Kidney glomerular epithelial cell (primary cell): Measurements from ENCODE around the gene COBL.

Experiments used
- DNase-seq: peaks from one replicate; lab custom pipeline; 2025; lab: John Stamatoyannopoulos, UW

Gene COBL

DNA sequence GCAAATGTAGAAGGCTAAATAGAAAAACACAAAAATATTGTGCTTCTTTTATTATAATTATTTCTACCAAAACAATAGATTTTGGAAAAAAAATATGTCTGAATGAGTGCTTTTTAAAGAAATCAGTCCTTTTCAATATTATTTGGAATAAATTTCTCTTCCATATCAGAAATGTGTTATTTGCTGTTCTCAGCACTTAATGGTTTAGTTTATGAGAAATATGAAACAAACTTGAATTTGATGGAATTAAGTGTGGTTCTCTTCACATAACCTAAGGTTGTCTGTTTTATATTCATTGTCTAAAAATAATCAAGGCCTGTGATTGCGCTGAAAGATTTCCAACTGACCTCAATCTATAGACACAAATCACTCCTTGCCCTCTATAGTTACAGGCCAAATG is 203.0 kb downstream of the COBL start:
- DNase-seq = no peak

DNA sequence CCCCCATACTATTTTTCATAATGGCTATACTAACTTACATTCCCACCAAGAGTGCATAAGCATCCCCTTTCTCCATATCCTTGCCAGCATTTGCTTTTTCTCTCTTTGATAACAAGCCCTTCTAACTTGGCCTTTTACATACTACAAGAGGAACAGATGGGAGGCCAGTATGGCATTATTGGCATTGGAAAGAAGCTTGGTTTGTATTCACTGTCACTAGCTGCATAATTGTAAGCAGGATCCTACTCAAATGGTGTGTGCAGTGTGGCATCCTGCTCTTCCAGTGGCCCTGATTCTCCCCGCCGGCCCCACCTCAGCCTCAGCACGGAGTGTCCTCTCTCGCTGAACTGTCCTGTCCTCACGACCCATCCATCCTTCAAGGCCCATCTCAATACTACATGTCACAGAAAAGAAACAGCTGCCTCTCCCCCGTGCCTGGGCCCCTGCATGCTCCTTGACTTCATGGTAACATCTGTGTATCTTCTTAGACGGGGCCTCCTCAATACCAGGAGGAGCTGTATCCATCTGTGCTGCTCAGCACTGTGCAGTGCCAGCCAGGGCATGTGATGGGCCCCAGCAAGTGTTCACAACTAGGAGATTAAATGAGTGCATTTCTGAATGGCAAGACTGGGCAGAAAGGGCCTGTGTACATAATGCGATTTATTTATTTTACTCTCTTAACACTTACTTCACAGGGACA is 205.2 kb downstream of the COBL start:
- DNase-seq = no peak

DNA sequence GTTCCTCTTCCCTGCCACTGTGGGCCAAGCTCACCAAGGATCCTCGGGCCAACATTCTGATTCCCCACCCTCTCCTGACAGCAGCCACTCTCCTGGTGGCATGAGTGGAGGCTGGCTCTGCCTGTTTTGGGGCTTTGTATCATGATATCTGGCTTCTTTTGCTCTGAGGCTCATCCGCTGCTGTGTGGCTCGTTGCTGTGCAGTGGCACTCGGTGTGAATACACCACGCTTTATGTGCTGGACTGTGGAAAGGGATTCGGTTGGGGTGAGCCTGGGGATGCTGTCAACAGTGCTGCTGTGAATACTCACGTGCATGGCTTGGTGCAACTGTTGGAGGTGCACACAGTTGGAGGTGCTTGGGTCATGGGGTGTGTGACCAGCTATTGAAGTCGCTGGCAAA is 208.5 kb downstream of the COBL start:
- no peak for DNase-seq

DNA sequence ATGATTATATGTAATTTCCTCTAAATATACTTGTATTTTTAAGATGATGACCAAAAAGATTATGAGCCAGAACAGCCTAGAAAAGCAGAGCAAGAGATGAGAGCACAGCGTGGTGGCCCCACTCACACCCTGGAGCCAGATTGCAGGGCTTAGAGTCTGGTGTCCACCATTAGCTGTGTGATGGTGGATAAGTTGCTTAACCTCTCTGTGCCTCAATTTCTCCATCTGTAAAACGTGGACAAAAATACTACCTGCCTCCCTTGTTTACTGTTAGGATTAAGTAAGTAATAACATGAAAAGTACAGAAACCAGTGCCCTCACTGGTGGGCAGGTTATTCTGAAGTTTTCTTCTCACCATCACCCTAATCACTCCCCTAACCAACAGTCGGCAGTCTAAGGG is 212.3 kb downstream of the COBL start:
- no peak for DNase-seq

- no peak for DNase-seq
These were observed 212.9 kb downstream of the COBL start for GRCh38 chr7:51103718-51104117.

GRCh38 chr7:51102828-51103227 is 213.8 kb downstream of the COBL start:
- peak; percentile 25 for DNase-seq

DNA sequence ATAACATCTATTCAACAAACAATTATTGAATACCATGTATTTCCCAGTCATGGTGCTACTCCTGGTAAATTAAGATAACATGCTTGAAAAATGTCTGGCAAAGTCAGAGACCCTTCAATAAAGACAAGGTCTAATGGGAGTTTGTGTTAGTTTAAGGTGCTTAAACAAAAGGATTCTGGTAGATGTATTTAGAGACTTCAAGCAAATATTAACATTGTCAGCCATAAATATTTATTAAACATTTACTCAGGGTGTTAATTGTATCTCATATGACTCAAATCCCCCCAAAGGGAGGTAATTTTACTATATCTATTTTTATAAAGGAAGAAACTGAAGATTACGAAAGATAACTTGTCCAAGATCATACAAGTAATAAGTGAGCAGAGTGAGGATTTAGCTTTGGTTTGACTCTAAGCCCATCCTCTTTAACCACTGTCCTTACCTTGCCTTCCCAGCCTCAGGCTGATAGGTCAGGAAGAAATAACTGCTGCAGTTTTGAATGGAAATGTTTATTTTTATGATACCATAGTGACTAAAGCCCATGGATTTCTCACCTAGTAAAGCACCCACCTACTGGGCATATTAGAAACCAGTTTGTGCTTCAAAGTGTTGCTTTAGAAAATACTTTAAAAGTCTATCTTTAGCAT is 215.4 kb downstream of the COBL start:
- DNase-seq = no peak

DNA sequence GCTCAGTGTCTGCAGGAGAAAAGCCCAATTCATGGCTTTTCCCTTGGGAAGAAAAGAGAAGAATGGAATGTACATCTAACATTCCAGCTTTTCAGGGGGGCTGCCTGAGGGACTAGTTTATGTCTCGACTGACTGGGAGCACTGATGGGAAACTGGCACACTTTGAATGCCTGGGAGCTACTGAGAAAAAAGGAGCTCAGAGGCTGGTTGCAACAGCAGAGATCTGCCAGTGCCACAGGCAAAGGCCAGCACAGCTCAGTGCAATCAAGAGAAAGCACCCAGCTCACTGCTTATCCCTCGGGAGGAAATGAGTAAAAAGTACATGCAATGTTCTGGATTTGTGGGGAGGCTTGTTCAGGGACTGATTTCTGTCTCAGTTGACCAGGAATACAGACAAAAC is 226.2 kb downstream of the COBL start:
- DNase-seq = no peak

DNA sequence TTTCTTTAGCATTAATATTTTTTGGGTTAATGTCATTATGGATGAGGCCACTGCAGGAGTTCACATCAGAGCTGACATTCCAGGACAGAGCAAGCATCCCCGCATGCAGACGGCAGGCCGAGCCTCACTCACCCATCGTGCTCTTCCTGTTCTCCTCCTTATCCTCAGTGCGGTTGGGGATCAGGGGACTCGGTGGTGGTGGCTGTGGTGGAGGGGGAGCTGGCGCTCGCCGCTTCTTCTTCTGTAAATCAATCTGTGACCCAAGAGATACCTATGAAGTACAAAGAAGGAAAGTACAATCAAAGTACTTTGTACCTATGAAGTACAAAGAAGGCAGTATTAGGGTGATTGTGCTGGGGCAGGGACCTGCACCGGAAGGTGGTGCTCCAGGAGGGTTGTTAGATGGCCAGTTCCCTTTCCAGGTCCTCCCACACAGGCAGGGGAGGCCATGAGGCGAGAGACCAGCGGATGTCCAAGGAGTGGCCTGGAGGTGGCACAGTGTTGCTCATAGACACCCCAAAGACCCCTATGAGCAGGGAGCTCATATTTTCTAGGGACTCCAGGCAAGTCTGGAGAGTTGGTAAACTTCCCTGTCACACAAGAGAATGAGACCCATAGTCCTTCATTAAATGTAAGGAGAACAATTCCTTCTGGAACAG is 231.4 kb downstream of the COBL start:
- no peak for DNase-seq

- DNase-seq = no peak
These were observed 232.5 kb downstream of the COBL start for GRCh38 chr7:51084121-51084520.

DNA sequence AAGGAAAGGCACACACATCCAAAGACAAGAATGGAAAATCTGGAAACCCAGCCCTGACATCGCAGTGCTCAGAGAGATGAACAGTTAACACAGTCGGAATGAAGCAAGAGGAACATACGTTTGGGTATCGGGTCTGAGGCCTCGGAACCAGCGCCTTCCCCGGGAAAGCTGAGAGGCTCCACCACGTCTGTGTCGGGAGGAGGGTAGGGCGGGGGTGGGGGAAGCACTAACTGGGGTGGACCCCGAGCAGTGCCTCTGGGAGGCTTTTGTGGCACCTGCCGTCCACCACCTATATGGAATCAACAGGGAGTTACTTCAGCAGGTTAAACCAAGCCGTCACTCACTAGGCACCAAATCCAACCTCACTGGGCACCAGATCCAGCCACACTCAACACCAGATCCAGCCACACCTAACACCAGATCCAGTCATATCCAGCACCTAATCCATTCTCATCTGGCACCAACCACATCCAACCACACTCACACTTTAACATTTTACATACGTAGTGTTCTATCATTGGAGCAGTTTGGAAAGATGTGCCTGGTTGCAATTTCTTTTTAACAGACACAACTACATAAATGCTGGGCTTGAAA is 233.6 kb downstream of the COBL start:
- DNase-seq = no peak

DNA sequence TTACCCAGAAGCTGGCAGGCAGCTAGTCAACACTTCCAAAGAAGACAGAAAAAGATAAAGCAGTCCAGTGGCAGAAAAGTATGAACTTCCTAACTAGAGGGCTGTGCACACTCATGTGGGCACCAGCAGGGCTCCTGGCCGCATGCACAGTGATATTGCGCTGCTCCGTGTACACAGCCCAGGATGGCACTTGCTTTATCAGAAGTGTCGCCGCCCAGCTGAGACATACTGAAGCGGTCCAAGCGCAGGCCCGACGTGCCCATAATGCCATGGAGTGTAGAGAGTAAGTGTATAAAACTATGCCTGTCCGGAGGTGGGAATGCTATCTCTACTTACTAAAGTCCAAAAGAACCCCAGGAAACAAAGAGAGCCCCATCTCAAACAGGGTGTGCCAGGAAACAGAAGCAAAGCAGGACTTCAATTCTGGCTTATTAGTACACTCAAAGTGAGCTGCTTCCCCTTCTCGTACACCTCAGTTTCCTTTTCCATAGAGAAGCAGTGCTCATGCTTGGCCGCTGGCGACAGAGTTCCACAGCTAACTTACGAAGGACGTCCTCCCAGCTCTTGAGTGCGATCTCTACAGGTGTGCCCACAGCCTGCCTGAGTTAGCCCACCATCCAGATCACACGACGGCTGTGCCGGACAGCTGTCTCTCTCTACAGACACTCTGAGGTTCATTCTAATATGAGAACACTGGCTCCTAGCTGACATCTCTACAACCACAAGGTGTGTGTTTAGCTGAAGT is 234.3 kb downstream of the COBL start:
- no peak for DNase-seq

- DNase-seq = no peak
These were observed 235.2 kb downstream of the COBL start for GRCh38 chr7:51081270-51081890.

DNA sequence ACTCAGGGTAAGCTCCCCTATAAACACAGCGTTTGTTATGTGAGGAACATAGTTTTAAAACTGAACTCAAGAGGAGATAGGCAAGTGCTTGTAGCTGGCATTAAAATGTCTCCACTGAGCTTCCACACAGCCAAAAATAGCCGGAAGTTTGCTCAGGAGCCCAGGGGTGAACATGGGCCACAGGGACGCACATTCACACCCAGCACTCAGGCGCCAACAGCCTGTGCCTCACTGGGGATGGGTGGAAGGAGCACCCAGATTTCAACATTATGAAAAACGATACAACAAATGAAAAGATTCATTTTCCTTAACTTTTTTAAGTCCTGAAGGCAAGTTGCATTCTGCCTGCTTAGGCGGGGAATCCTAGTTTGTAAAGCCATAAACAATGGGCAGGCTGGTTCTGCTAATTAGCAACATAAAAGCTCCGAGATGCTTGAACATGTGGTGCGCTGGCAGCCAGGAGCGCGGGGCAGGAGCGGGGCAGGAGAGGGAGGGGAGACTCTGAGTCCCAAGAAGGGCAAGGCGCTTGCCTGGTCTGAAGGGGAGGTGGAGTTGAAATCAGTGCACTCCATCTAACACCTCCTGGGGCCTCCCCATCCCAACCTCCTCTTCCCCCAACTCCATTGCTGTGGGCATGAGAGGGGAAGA is 235.9 kb downstream of the COBL start:
- no peak for DNase-seq

DNA sequence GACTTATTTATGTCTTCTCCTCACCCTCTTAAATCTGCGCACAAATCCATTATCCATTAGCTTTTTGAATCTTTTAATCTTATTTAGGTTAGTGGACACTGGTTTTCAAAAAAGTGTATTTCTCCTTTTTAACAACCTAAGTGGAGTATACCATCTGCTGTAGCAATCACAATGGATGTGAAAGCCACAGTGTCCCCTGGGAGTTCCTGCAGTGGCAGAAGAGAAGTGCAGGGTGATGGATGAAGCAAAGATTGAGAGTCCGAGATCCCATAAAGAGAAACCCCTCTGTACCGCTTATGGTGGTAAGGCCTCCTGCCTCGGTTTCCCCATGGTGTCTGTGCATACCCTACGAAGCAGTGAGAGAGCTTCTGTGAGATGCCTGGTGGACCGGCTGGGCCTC is 236.4 kb downstream of the COBL start:
- DNase-seq = no peak

- DNase-seq = no peak
These were observed 237.1 kb downstream of the COBL start for GRCh38 chr7:51079494-51079893.

- DNase-seq = no peak
These were observed 238.0 kb downstream of the COBL start for GRCh38 chr7:51078653-51079052.

DNA sequence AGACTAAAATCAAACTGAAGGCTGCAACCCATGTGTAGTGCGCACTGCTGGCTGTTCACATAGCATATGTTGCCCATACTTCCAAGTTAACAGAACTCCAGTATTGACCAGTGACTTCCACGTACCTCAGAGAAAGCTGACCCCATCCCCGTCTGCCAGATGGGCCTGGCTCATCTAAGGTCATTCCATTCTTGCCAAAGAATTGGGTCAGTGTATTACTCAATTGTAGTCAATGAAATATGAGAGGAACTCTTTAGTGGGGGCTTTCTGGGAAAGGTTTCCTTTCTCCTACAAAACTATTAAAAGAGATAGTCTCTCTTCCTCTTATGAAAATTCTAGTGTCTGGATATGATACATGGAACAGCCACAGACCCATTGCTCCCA is 238.6 kb downstream of the COBL start:
- no peak for DNase-seq

- no peak for DNase-seq
These were observed 239.2 kb downstream of the COBL start for GRCh38 chr7:51077316-51077986.

- DNase-seq = no peak
These were observed 240.7 kb downstream of the COBL start for GRCh38 chr7:51075681-51076580.
